IMR-90 (cell line): Measurements from ENCODE around the gene MACC1. TPM values are rescaled to one million over a fixed set of nuclear protein-coding genes. Genes with fewer than 3 reads are reported as not detected.

ENCODE experiments used
- ATAC-seq: fragments of 200-7000 bp; cut with Tn5 transposase; 2 replicates; pipeline ENCODE4 v1.9.1; 2020; ENCODE audit warnings: low read depth, mild to moderate bottlenecking, moderate library complexity
- BruUV-seq: library from RNA; stranded (reverse); fragments of 400-500 nt; replicated peaks from 2 replicates; lab custom pipeline; 2021; lab: Mats Ljungman, UMichigan
- CTCF ChIA-PET: fragments of 300-600 bp; formaldehyde crosslinking; extraction: SDS; loops from one replicate; lab custom pipeline; 2021; ENCODE audit warnings: antibody characterized with exemption; lab: Yijun Ruan, JAX
- POLR2A ChIA-PET: fragments of 300-600 bp; sonication (Branson Sonifier 250); formaldehyde crosslinking; loops from one replicate; lab custom pipeline; 2022; ENCODE audit warnings: antibody characterized with exemption; ENCODE audit not compliant: unreplicated experiment; lab: Charles Lee
- DNase-seq: peaks from one replicate; pipeline ENCODE4 v3.0.0; 2013
- H2AFZ ChIP-seq: replicated peaks from 2 replicates; pipeline ENCODE3; 2013; ENCODE audit warnings: low read length, mild to moderate bottlenecking; ENCODE audit not compliant: poor library complexity
- H2AK5ac ChIP-seq: 2 replicates; pipeline ENCODE4 v1.6.1; 2013; ENCODE audit warnings: low read depth, low read length, inconsistent platforms
- H2AK9ac ChIP-seq: replicated peaks from 2 replicates; pipeline ENCODE3; 2013; ENCODE audit warnings: mild to moderate bottlenecking, low read depth, low read length, moderate library complexity; ENCODE audit not compliant: poor library complexity
- H2BK120ac ChIP-seq: 2 replicates; pipeline ENCODE4 v1.6.1; 2013; ENCODE audit warnings: low read depth, low read length, inconsistent platforms
- H2BK15ac ChIP-seq: 3 replicates; pipeline ENCODE4 v1.6.1; 2013; ENCODE audit warnings: low read depth, low read length, inconsistent platforms
- H2BK20ac ChIP-seq: 2 replicates; pipeline ENCODE4 v1.6.1; 2013; ENCODE audit warnings: low read depth, mild to moderate bottlenecking, inconsistent platforms, low read length, moderate library complexity
- H2BK5ac ChIP-seq: 2 replicates; pipeline ENCODE4 v1.6.1; 2013; ENCODE audit warnings: mild to moderate bottlenecking, low read depth, low read length, inconsistent platforms; ENCODE audit not compliant: poor library complexity, severe bottlenecking
- H3K14ac ChIP-seq: replicated peaks from 2 replicates; pipeline ENCODE4 v1.6.1; 2013; ENCODE audit warnings: low read depth, low read length, inconsistent platforms
- H3K18ac ChIP-seq: 2 replicates; pipeline ENCODE4 v1.6.1; 2013; ENCODE audit warnings: low read depth, low read length, control low read depth
- H3K23ac ChIP-seq: 2 replicates; pipeline ENCODE4 v1.6.1; 2013; ENCODE audit warnings: low read depth, low read length, inconsistent platforms
- H3K27ac ChIP-seq: 2 replicates; pipeline ENCODE4 v1.5.1; 2013; ENCODE audit warnings: mild to moderate bottlenecking, control low read depth, low read length; ENCODE audit not compliant: insufficient read depth
- H3K27me3 ChIP-seq: 2 replicates; pipeline ENCODE4 v1.6.1; 2013; ENCODE audit warnings: low read length; ENCODE audit not compliant: control insufficient read depth, insufficient read depth
- H3K36me3 ChIP-seq: 2 replicates; pipeline ENCODE4 v1.6.1; 2013; ENCODE audit warnings: low read length, mixed read lengths; ENCODE audit not compliant: control insufficient read depth, insufficient read depth
- H3K4ac ChIP-seq: 2 replicates; pipeline ENCODE4 v1.6.1; 2013; ENCODE audit warnings: low read depth, low read length, inconsistent platforms
- H3K4me1 ChIP-seq: 2 replicates; pipeline ENCODE4 v1.6.1; 2013; ENCODE audit warnings: low read length, mixed read lengths; ENCODE audit not compliant: control insufficient read depth, insufficient read depth
- H3K4me2 ChIP-seq: 2 replicates; pipeline ENCODE4 v1.6.1; 2013; ENCODE audit warnings: low read depth, mild to moderate bottlenecking, control low read depth, low read length, moderate library complexity
- H3K4me3 ChIP-seq: 2 replicates; pipeline ENCODE4 v1.5.1; 2013; ENCODE audit warnings: low read depth, mild to moderate bottlenecking, control low read depth, low read length, moderate library complexity; ENCODE audit not compliant: insufficient read depth
- H3K56ac ChIP-seq: 2 replicates; pipeline ENCODE4 v1.6.1; 2013; ENCODE audit warnings: low read length, inconsistent platforms; ENCODE audit not compliant: insufficient read depth; ENCODE audit errors: extremely low read depth
- H3K79me1 ChIP-seq, 2 experiments: 2 replicates each; pipeline ENCODE4 v1.6.1; 2013; ENCODE audit warnings: low read length in 2 of 2, inconsistent platforms in 1 of 2, low read depth in 1 of 2
- H3K9ac ChIP-seq: 2 replicates; pipeline ENCODE4 v1.6.1; 2013; ENCODE audit warnings: low read depth, low read length, control low read depth
- H3K9me1 ChIP-seq: 2 replicates; pipeline ENCODE4 v1.6.1; 2013; ENCODE audit warnings: low read length, inconsistent platforms; ENCODE audit not compliant: insufficient read depth
- H3K9me3 ChIP-seq: 2 replicates; pipeline ENCODE4 v1.6.1; 2013; ENCODE audit warnings: low read length; ENCODE audit not compliant: control insufficient read depth, insufficient read depth
- H4K20me1 ChIP-seq: 2 replicates; pipeline ENCODE4 v1.6.1; 2013; ENCODE audit warnings: low read length, inconsistent platforms; ENCODE audit not compliant: insufficient read depth
- H4K5ac ChIP-seq: 2 replicates; pipeline ENCODE4 v1.6.1; 2013; ENCODE audit warnings: mild to moderate bottlenecking, low read depth, low read length, control low read depth
- H4K8ac ChIP-seq, 2 experiments: 2 replicates each; pipeline ENCODE4 v1.6.1; 2013; ENCODE audit warnings: low read depth in 2 of 2, low read length in 2 of 2, control low read depth in 1 of 2, inconsistent platforms in 1 of 2
- H4K91ac ChIP-seq: 2 replicates; pipeline ENCODE4 v1.6.1; 2013; ENCODE audit warnings: low read depth, low read length, inconsistent platforms; ENCODE audit not compliant: insufficient read depth
- CEBPB ChIP-seq: IDR thresholded peaks from 2 replicates; pipeline ENCODE4 v1.6.1; 2012; ENCODE audit warnings: low read depth, low read length, improper control_type of control experiment
- CHD1 ChIP-seq: IDR thresholded peaks from 2 replicates; pipeline ENCODE4 v1.6.1; 2012; ENCODE audit warnings: low read depth, low read length, improper control_type of control experiment
- FOS ChIP-seq: fragments of 150-350 bp; IDR thresholded peaks from 2 replicates; pipeline ENCODE4 v1.6.1; 2016; ENCODE audit warnings: low read depth, low read length
- POLR2A ChIP-seq: IDR thresholded peaks from 2 replicates; pipeline ENCODE4 v1.6.1; 2012; ENCODE audit warnings: mild to moderate bottlenecking, low read depth, low read length
- RAD21 ChIP-seq: IDR thresholded peaks from 2 replicates; pipeline ENCODE4 v1.6.1; 2012; ENCODE audit warnings: low read length, improper control_type of control experiment
- RCOR1 ChIP-seq: IDR thresholded peaks from 2 replicates; pipeline ENCODE4 v1.6.1; 2012; ENCODE audit warnings: mild to moderate bottlenecking, low read length, improper control_type of control experiment; ENCODE audit not compliant: insufficient replicate concordance
- WGBS, 2 experiments: methylation state at CpG; one replicate each; pipeline versions ENCODE4 v1.1.5 to v1.1.7; 2013; ENCODE audit warnings: missing lambda C conversion rate in 2 of 2; ENCODE audit not compliant: insufficient read length in 1 of 2; ENCODE audit errors: extremely low coverage in 2 of 2; 5-methylcytosine and 5-hydroxymethylcytosine counted together
- dilution Hi-C: fragments of 300-500 bp; cut with HindIII; formaldehyde crosslinking; loops from one replicate; pipeline ENCODE4 v1.14.3; 2018; ENCODE audit warnings: low sequenced_read_pairs; ENCODE audit not compliant: unreplicated experiment
- in situ Hi-C: fragments of 300-500 bp; cut with MboI; formaldehyde crosslinking; loops from 3 replicates; pipeline ENCODE4 v1.14.3; 2019; ENCODE audit warnings: low sequenced_read_pairs, inconsistent platforms, mixed read lengths
- intact Hi-C: fragments of 100-400 bp; cut with micrococcal nuclease; formaldehyde crosslinking; loops from 2 replicates; pipeline ENCODE4 v1.10.0; 2022
- polyA plus RNA-seq, 3 experiments: library from polyadenylated mRNA; depleted of rRNA; stranded (reverse); fragments of >200 nt; gene quantifications; 2 replicates each; pipeline ENCODE4 v1.2.3, GENCODE V29; 2012; ENCODE audit warnings: low replicate concordance in 1 of 3
- total RNA-seq: library from RNA; depleted of rRNA; stranded (reverse); fragments of >200 nt; gene quantifications from 2 replicates; pipeline ENCODE4 v1.2.3, GENCODE V29; 2012
- TF ChIP-seq, protein P1 (sequence below): conservative IDR thresholded peaks from 2 replicates; pipeline ENCODE4 v1.5.1; 2012; ENCODE audit warnings: mild to moderate bottlenecking, low read depth, low read length, improper control_type of control experiment

Gene MACC1
- total and polyA plus RNA-seq, 2 of the 4 experiments (the other 2 are of a cell fraction) = under 0.01 TPM; not detected in 1

DNA sequence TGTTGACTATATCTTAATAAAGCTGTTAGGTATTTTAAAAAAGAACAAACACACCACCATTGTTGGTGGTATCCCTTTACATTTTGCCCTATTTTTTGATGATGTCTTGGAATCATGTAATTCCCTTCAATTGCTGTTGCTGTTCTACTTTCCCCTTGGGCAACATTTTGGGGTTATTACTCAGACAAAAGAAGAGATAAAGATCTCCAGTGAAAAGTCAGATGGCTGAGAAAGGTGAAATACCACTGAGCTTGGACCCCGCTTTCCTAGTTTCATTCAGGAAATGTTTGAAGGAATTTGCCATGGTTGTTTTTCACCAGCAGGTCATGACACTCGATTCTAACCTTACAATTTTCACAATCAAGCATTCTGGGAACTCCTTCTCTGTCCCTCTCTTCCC is 84.6 kb downstream of the MACC1 start:
- H3K36me3 ChIP-seq = no peaks in the 10 kb centered on the region
- in situ Hi-C loops = no loop called here
- no peak overlapping the region for H2BK120ac ChIP-seq
- no peaks in the 10 kb centered on the region for H3K79me1 ChIP-seq
- no peak overlapping the region for H4K8ac ChIP-seq
- H3K27ac ChIP-seq = no peak overlapping the region
- dilution Hi-C loops = no loop called here
- no peaks in the 10 kb centered on the region for H3K9me3 ChIP-seq
- no peak overlapping the region for H3K9ac ChIP-seq
- H3K4me3 ChIP-seq = no peak overlapping the region
- CTCF ChIA-PET = no interaction called here
- H4K5ac ChIP-seq = no peak overlapping the region
- no peak overlapping the region for H2BK15ac ChIP-seq
- H3K27me3 ChIP-seq = no peaks in the 10 kb centered on the region
- no peak for DNase-seq
- no peak overlapping the region for H3K56ac ChIP-seq
- H4K20me1 ChIP-seq = no peaks in the 10 kb centered on the region
- H3K23ac ChIP-seq = no peak overlapping the region
- BruUV-seq = no TSS peak
- H3K9me1 ChIP-seq = no peaks in the 10 kb centered on the region
- intact Hi-C loops = no loop called here
- no peak overlapping the region for H2AK9ac ChIP-seq
- no peak overlapping the region for H4K91ac ChIP-seq
- no peak overlapping the region for H3K4me2 ChIP-seq
- no peak overlapping the region for H2AFZ ChIP-seq
- H3K18ac ChIP-seq = no peak overlapping the region
- H2AK5ac ChIP-seq = no peak overlapping the region
- H2BK20ac ChIP-seq = no peak overlapping the region
- no peak overlapping the region for H3K4ac ChIP-seq
- no peak for ATAC-seq
- TF ChIP-seq, protein P1, sequence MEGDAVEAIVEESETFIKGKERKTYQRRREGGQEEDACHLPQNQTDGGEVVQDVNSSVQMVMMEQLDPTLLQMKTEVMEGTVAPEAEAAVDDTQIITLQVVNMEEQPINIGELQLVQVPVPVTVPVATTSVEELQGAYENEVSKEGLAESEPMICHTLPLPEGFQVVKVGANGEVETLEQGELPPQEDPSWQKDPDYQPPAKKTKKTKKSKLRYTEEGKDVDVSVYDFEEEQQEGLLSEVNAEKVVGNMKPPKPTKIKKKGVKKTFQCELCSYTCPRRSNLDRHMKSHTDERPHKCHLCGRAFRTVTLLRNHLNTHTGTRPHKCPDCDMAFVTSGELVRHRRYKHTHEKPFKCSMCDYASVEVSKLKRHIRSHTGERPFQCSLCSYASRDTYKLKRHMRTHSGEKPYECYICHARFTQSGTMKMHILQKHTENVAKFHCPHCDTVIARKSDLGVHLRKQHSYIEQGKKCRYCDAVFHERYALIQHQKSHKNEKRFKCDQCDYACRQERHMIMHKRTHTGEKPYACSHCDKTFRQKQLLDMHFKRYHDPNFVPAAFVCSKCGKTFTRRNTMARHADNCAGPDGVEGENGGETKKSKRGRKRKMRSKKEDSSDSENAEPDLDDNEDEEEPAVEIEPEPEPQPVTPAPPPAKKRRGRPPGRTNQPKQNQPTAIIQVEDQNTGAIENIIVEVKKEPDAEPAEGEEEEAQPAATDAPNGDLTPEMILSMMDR = no peak
- no peak for TF ChIP-seq POLR2A
- TF ChIP-seq CEBPB = no peak
- TF ChIP-seq RAD21 = no peak
- TF ChIP-seq FOS = no peak
- TF ChIP-seq CHD1 = no peak
- TF ChIP-seq RCOR1 = no peak
- no peak overlapping the region for H3K14ac ChIP-seq
- H2BK5ac ChIP-seq = no peak overlapping the region
- POLR2A ChIA-PET = no interaction called here
- no peaks in the 10 kb centered on the region for H3K4me1 ChIP-seq
- WGBS, 2 experiments = no CpG with 5 or more reads among the region's 2 CpGs
